Measurements from ENCODE around the gene CELF2.

Gene CELF2

DNA sequence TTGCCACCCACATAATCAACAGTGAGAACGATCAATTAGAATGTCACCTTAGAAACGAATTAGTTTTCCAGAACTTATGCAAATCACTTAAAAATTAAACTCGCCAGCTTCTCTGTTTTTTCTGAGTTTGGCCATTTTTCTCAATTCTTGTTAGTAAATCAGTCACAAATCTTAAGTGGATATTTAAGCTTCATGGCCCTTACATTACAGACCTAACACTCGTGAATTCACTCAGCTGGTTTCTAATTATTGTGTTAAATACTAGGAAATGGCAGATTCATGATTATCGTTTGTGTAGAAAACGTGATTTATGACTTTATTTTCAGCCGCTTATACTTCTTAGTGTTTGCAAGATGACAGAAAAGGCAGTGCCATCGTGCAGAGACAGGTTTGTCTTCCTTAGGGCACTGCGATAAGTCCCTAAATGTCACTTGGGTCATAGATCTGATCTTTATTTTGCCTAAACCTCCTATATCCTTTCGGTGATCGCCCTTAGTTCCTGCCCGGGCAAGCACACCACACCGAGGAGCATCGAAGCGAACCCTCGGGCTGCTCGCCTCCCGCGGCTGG lies 587 bp upstream of the CELF2 start:
- FAIRE-seq: peak; percentile 25
- no peak for DNase-seq (ENCODE audit: insufficient read length, low spot score)
- TF ChIP-seq, protein P1, sequence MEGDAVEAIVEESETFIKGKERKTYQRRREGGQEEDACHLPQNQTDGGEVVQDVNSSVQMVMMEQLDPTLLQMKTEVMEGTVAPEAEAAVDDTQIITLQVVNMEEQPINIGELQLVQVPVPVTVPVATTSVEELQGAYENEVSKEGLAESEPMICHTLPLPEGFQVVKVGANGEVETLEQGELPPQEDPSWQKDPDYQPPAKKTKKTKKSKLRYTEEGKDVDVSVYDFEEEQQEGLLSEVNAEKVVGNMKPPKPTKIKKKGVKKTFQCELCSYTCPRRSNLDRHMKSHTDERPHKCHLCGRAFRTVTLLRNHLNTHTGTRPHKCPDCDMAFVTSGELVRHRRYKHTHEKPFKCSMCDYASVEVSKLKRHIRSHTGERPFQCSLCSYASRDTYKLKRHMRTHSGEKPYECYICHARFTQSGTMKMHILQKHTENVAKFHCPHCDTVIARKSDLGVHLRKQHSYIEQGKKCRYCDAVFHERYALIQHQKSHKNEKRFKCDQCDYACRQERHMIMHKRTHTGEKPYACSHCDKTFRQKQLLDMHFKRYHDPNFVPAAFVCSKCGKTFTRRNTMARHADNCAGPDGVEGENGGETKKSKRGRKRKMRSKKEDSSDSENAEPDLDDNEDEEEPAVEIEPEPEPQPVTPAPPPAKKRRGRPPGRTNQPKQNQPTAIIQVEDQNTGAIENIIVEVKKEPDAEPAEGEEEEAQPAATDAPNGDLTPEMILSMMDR (IDR thresholded peaks at IDR 0.05; ENCODE audit: insufficient read depth, missing control alignments): no peak

DNA sequence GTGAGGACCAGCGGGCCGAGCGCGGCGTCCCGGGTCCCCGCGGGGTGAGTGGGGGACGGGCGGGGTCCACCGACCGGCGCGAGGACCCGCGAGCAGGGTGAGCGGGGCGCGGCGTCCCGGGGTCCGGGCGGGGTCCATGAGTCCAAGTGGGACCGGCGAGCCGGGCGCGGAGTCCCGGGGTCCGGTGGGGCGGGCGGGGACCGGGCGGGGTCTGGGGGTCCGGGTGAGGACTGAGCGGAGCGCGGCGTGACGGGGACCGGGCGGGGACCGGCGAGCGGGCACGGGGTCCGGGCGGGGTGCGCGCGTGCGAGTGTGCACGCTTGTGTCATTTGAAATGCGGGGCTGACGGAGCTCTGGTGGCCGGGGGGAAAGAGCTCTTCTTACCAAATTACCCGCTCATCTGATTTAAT lies 765 bp downstream of the CELF2 start:
- TF ChIP-seq, protein P1 (IDR thresholded peaks at IDR 0.05; ENCODE audit: insufficient read depth, missing control alignments): no peak
- no peak for FAIRE-seq
- no peak for DNase-seq (ENCODE audit: insufficient read length, low spot score)

DNA sequence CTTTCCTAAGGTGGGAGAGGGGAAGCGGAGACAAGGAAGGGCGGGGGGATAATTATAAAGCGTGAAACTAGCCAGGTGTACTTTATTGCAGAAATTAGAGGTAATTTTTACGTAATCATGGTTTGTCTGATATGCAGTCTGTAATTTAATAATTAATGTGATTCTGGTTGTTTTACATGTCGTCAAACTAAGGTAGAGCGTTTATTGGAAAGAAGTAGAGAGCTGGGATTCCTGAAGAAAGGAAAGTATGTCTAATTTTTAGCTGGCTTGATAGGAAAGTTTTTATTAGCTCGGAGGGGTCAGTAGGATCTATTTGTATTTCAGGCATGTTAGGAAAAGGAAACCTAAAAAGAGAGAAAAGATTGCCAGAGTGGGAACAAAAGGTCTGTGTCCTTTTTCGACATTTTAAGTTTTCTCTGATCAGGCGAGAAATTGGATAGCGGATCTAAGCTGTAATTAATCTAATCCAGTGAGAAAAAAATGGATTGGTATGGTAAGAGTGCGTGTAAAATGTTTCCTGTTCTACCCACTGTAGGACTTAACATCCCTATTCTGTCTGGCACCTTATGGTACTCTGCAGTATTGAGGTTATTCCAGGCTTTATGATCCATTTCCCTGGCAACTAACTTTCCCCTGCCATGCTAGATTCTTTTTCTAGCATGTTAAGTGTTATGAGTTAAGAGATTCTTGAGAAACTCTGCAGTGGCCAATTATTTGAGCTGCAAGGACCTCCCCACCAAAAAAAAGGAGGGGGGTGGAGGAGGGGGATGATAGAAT lies 1.4 kb downstream of the CELF2 start:
- no peak for DNase-seq (ENCODE audit: insufficient read length, low spot score)
- no peak for FAIRE-seq
- TF ChIP-seq, protein P1 (IDR thresholded peaks at IDR 0.05; ENCODE audit: insufficient read depth, missing control alignments): no peak

DNA sequence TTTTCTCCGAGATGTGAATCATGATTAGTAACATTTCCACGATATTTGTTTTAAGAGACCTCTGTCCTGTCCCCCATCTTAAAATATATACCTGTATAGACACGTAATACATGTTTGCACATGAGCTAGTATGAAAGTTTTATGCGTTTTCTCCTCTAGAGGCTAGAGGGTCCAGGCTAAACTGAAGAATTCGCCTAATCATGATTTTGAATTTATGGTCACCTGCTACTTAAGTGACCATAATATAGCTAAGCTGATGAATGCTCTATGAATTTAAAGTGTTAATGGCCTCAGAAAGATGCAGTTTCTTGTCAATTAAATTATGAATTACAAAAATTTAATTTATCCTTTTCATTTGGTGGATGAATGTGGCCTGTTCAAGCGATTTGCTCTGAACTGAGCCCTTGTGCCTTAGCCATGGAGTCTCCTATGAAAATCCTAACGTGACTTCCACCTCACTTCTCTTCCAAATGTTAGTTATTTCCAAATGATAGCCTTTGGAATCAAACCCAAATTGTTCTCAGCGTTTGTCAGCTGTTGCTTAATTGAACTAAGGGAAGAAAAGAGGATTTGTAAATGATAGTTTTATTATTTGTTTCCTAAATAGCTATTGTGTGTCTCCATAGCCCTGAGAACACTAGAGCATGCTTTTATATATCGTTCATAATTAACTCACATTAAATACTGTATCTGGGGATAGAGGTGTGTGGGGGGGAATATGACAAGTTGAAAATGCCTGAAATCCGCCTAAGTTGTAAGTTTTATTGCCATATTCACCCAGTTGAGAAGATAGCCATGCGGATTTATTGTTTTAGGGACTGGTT lies 2.3 kb downstream of the CELF2 start:
- TF ChIP-seq, protein P1 (IDR thresholded peaks at IDR 0.05; ENCODE audit: insufficient read depth, missing control alignments): no peak
- DNase-seq (ENCODE audit: insufficient read length, low spot score) (no peak), FAIRE-seq (no peak)

DNA sequence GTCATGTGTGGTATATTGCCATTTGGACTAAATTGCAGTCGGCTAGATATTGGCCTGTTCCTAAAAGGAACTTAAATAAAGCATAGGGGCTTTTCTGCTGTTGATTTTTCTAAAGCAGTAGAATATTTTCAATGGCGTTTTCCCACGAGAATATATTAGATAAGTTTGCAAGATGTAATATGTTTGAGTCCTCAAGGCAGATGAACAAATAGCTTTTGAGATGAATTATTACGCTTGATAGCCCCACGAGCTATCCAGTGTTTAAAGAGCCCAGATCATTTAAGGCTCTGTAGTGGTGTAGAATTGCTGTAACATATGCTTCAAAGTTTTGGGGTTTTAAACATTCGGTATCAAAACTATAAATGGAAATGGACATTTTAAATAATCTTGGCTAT lies 2.9 kb downstream of the CELF2 start:
- no peak for DNase-seq (ENCODE audit: insufficient read length, low spot score)
- FAIRE-seq: no peak

DNA sequence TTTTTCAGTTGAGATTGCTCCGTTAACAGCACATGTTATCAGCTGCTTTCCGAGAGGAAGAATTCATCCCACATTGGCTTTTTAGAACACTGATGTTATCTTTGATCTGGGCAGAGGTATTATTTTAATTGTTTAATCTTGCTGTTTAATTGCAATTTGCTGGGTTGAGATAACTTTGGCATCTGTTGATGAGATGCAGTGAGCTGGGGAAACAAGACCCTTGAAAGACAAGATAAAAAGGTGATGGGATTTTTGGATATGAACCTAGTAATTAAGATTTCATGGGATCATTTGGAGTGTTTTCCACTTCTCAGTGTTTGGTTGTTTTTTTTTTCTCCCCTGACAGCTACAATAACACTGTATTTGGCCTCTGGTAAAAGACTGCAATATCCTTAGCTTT lies 4.5 kb downstream of the CELF2 start:
- DNase-seq (ENCODE audit: insufficient read length, low spot score): no peak
- FAIRE-seq: no peak
- TF ChIP-seq, protein P1 (IDR thresholded peaks at IDR 0.05; ENCODE audit: insufficient read depth, missing control alignments): no peak

More for the DNA sequence above, 2.9 kb downstream of the CELF2 start:
- TF ChIP-seq, protein P1 (IDR thresholded peaks at IDR 0.05; ENCODE audit: insufficient read depth, missing control alignments): no peak
